ENCODE measurements around the gene P4HA2.

Gene P4HA2

GRCh38 chr5:132264546-132265335 lies 37.1 kb upstream of the P4HA2 start:
- DNase-seq (ENCODE audit: low spot score) = no peak

- DNase-seq (ENCODE audit: low spot score) = peak; percentile 38
Observed at GRCh38 chr5:132263548-132264261, 36.1 kb upstream of the P4HA2 start.

GRCh38 chr5:132262882-132263547 lies 35.4 kb upstream of the P4HA2 start:
- no peak for DNase-seq (ENCODE audit: low spot score)

GRCh38 chr5:132261881-132262845 lies 34.5 kb upstream of the P4HA2 start:
- no peak for DNase-seq (ENCODE audit: low spot score)

GRCh38 chr5:132260714-132261551 lies 33.3 kb upstream of the P4HA2 start:
- DNase-seq (ENCODE audit: low spot score) = peak; percentile 20

GRCh38 chr5:132260051-132260450 lies 32.4 kb upstream of the P4HA2 start:
- DNase-seq (ENCODE audit: low spot score) = peak; percentile 29

- peak; percentile 70 for DNase-seq (ENCODE audit: low spot score)
Observed at GRCh38 chr5:132259069-132259851, 31.6 kb upstream of the P4HA2 start.

GRCh38 chr5:132258102-132259068 lies 30.7 kb upstream of the P4HA2 start:
- DNase-seq (ENCODE audit: low spot score) = peak; percentile 56

GRCh38 chr5:132257131-132258101 lies 29.8 kb upstream of the P4HA2 start, which contains the start of gene PDLIM4:
Gene PDLIM4 (plus strand): TSS chr5:132257696. CDS start chr5:132257735, 39 bp downstream.
- peak; percentile 90 for DNase-seq (ENCODE audit: low spot score)

- DNase-seq (ENCODE audit: low spot score) = no peak
Observed at GRCh38 chr5:132256783-132257130, 29.1 kb upstream of the P4HA2 start.

- DNase-seq (ENCODE audit: low spot score) = peak; percentile 14
Observed at GRCh38 chr5:132256086-132256782, 28.6 kb upstream of the P4HA2 start.

GRCh38 chr5:132254321-132254977 lies 26.8 kb upstream of the P4HA2 start:
- DNase-seq (ENCODE audit: low spot score) = peak; percentile 39

GRCh38 chr5:132253452-132254320 lies 26.0 kb upstream of the P4HA2 start:
- no peak for DNase-seq (ENCODE audit: low spot score)

- DNase-seq (ENCODE audit: low spot score) = peak; percentile 38
Observed at GRCh38 chr5:132253008-132253441, 25.4 kb upstream of the P4HA2 start.

GRCh38 chr5:132251220-132251725 lies 23.6 kb upstream of the P4HA2 start:
- DNase-seq (ENCODE audit: low spot score) = peak; percentile 40

Measured in ecto neural progenitor cell (in vitro differentiated cells).